KOPT-K1 (cell line): ENCODE data around the gene RINT1.
A peak's percentile ranks its signal among the peaks of the same experiment; 100 is the strongest.
"Not testable (repeated sequence)": the region's sequence is repeated elsewhere in the genome, so short reads cannot be mapped to it uniquely, and the experiment has no call there.

Experiments used
- H3K27ac ChIP-seq: fragments of 200-600 bp; sonication (generic); 2 replicates; pipeline ENCODE4 v1.5.1; 2016; ENCODE audit warnings: antibody characterized with exemption, mild to moderate bottlenecking, low read depth, low read length; ENCODE audit not compliant: poor library complexity, severe bottlenecking
- H3K36me3 ChIP-seq: fragments of 200-600 bp; sonication (generic); 2 replicates; pipeline ENCODE4 v1.5.1; 2017; ENCODE audit warnings: antibody characterized with exemption, mild to moderate bottlenecking, low read length, moderate library complexity; ENCODE audit not compliant: insufficient read depth
- H3K9me3 ChIP-seq: fragments of 200-600 bp; sonication (generic); 2 replicates; pipeline ENCODE4 v1.5.1; 2017; ENCODE audit warnings: antibody characterized with exemption, low read length, mild to moderate bottlenecking; ENCODE audit not compliant: insufficient read depth, poor library complexity, severe bottlenecking

The RINT1 gene

GRCh38 chr7:105521717-105522463, 10.1 kb upstream of the RINT1 start, which contains the start of gene PUS7:
Gene PUS7, minus strand, starts transcription at chr7:105522271. Its CDS starts 13,759 bp downstream, at chr7:105508512.
- Histone ChIP-seq H3K27ac (peak within 1 kb of the TSS; percentile 58), H3K36me3 (peaks cover 24% of the 10 kb centered on the region), H3K9me3 (no peaks in the 10 kb centered on the region)

GRCh38 chr7:105524423-105524822, 7.6 kb upstream of the RINT1 start:
- H3K36me3 ChIP-seq, H3K27ac ChIP-seq, H3K9me3 ChIP-seq: not testable (repeated sequence)

GRCh38 chr7:105524840-105525239, 7.2 kb upstream of the RINT1 start:
- H3K27ac ChIP-seq: no peak overlapping the region
- H3K9me3 ChIP-seq: no peaks in the 10 kb centered on the region
- H3K36me3 ChIP-seq: peaks cover 2% of the 10 kb centered on the region

GRCh38 chr7:105527737-105528136, 4.3 kb upstream of the RINT1 start:
- not testable (repeated sequence) for H3K27ac ChIP-seq, H3K36me3 ChIP-seq, H3K9me3 ChIP-seq

- H3K27ac ChIP-seq: no peak overlapping the region
- H3K36me3 ChIP-seq: peaks cover 12% of the 10 kb centered on the region
- H3K9me3 ChIP-seq: no peaks in the 10 kb centered on the region
Observed at GRCh38 chr7:105530126-105530525, 1.9 kb upstream of the RINT1 start.

GRCh38 chr7:105530546-105530945, 1.5 kb upstream of the RINT1 start:
- Histone ChIP-seq H3K27ac (no peak overlapping the region), H3K36me3 (peaks cover 14% of the 10 kb centered on the region)

GRCh38 chr7:105532709-105533460, 884 bp downstream of the RINT1 start:
- Histone ChIP-seq H3K36me3 (peaks cover 37% of the 10 kb centered on the region), H3K27ac (peak overlapping the region; percentile 76), H3K9me3 (no peaks in the 10 kb centered on the region)

More at GRCh38 chr7:105530546-105530945, 1.5 kb upstream of the RINT1 start:
- H3K9me3 ChIP-seq: no peaks in the 10 kb centered on the region

- Histone ChIP-seq H3K36me3 (peaks cover 89% of the 10 kb centered on the region), H3K9me3 (no peaks in the 10 kb centered on the region), H3K27ac (no peak overlapping the region)
Observed at GRCh38 chr7:105538339-105538738, 6.3 kb downstream of the RINT1 start.

GRCh38 chr7:105559926-105560325, 27.9 kb downstream of the RINT1 start:
- no peaks in the 10 kb centered on the region for H3K9me3 ChIP-seq
- H3K27ac ChIP-seq: no peak overlapping the region
- H3K36me3 ChIP-seq: peaks cover 94% of the 10 kb centered on the region

- H3K27ac ChIP-seq: no peak overlapping the region
- H3K9me3 ChIP-seq: no peaks in the 10 kb centered on the region
- H3K36me3 ChIP-seq: peaks cover 95% of the 10 kb centered on the region
Observed at GRCh38 chr7:105565190-105565589, 33.2 kb downstream of the RINT1 start.

- Histone ChIP-seq H3K36me3 (peaks cover 78% of the 10 kb centered on the region), H3K9me3 (no peaks in the 10 kb centered on the region), H3K27ac (no peak overlapping the region)
Observed at GRCh38 chr7:105567024-105567423, 35.0 kb downstream of the RINT1 start.

GRCh38 chr7:105567821-105568220, 35.8 kb downstream of the RINT1 start:
- no peaks in the 10 kb centered on the region for H3K9me3 ChIP-seq
- H3K36me3 ChIP-seq: peaks cover 70% of the 10 kb centered on the region
- no peak overlapping the region for H3K27ac ChIP-seq

GRCh38 chr7:105571891-105572290, 39.9 kb downstream of the RINT1 start:
- Histone ChIP-seq H3K9me3 (no peaks in the 10 kb centered on the region), H3K36me3 (peaks cover 29% of the 10 kb centered on the region), H3K27ac (no peak overlapping the region)

GRCh38 chr7:105577251-105577650, 45.2 kb downstream of the RINT1 start:
- H3K27ac ChIP-seq: no peak overlapping the region
- peaks cover 1% of the 10 kb centered on the region for H3K9me3 ChIP-seq
- no peaks in the 10 kb centered on the region for H3K36me3 ChIP-seq

- H3K9me3 ChIP-seq: peaks cover 8% of the 10 kb centered on the region
- no peak overlapping the region for H3K27ac ChIP-seq
- H3K36me3 ChIP-seq: no peaks in the 10 kb centered on the region
Observed at GRCh38 chr7:105578496-105578895, 46.5 kb downstream of the RINT1 start.
